Activated effector memory CD4-positive, alpha-beta T cell treated with Interleukin-2 at 50 U/mL for 16 hours (primary cell): ENCODE measurements around the gene NES.
"Not testable (repeated sequence)": the region's sequence is repeated elsewhere in the genome, so short reads cannot be mapped to it uniquely, and the experiment has no call there.

Experiments
- DNase-seq: peaks from one replicate; pipeline ENCODE4 v3.0.0-alpha.2; 2020

Gene NES

DNA sequence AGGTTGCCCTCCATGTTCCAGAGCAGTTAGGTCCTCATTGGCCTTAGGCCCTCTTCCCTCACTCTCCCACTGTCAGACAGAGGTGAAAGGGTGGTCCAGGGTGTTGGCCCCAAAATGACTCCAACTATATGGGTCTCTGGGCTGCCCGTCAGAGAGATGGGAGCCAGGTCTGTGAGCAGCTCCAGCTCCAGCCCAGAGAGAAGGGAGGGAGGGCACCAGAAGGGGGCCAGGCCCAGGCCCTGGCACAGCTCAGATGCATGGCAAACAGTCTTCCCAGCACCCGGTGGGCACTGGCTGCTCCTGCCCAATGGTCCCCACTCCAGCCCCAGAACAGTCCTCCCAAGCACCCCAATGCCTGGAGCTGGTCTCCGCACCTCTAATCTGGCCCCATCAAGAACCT is 33.1 kb downstream of the NES start:
- DNase-seq: no peak

DNA sequence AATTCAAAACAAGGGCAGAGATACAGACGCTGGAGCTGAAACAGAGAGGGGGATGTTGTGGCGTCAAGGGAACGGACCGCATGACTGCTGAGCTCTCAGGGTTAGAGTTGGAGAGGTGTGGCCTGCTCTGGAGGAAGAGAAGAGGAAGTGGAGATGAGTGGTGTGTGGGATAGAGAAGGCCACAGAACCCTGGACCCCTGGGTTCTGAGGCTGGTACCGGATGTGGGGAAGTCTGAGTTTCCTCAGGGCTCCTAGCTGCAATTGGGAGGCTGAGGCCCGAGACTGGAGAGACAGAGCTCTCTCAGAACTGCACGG is 33.5 kb downstream of the NES start:
- no peak for DNase-seq

- no peak for DNase-seq
Observed at GRCh38 chr1:156643049-156643777, 34.0 kb downstream of the NES start.

DNA sequence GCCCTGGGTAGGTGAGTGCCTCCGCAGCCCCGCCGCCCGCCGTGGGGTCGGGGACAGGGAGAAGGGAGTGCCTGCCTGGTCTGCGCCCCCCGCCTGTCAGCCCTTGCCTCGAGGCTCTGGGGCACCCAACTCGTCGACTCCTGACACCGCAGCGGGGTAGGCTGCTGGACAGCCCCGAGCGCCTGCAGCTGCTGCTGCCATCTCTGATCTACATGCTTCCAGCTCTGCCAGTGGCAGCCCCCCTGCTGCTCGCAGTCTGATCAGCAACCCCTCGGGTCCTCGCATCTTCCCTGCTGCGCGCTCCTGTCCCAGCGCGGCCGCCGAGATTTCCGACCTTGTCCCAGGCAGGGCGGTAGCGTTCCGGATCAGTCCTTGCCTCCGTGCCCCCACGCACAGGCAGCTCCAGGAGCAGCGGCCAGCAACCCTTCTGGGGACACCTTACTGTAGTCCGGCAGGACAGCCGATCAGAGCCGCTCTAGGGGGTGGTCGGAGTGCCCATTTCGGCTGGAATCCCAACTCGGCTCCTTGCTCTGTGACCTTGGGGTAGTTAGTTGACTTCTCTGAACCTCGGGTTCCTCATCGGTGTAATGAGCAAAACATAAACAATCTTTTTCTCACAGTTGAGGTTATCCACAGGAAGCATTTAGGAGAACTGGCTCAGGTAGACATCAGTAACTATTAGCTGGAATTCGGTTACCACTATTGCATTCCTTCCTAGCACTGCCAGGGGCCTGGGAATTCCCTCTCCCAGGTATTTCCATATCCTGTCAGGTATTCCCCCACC is 34.8 kb downstream of the NES start:
- no peak for DNase-seq

- DNase-seq: no peak
Observed at GRCh38 chr1:156641761-156642264, 35.4 kb downstream of the NES start, which contains the start of gene BCAN. Gene BCAN (plus strand): TSS chr1:156642117. CDS start chr1:156646055, 3,938 bp downstream.

- DNase-seq: no peak
Observed at GRCh38 chr1:156640842-156641706, 36.1 kb downstream of the NES start.

GRCh38 chr1:156639601-156640101 is 37.6 kb downstream of the NES start:
- no peak for DNase-seq

- no peak for DNase-seq
Observed at GRCh38 chr1:156638189-156638985, 38.8 kb downstream of the NES start.

GRCh38 chr1:156632355-156632754 is 44.9 kb downstream of the NES start:
- DNase-seq: no peak

DNA sequence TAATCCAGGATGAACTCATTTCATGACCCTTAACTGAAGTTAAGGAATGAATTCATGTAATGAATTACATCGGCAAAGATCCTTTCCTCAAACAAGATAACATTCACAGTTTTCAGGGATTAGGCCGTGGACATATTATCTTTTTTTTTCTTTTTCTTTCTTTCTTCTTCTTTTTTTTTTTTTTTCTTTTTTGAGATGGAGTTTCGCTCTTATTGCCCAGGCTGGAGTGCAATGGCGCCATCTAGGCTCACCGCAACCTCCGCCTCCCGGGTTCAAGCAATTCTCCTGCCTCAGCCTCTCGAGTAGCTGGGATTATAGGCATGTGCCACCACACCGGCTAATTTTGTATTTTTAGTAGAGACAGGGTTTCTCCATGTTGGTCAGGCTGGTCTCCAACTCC is 46.1 kb downstream of the NES start:
- not testable (repeated sequence) for DNase-seq

DNA sequence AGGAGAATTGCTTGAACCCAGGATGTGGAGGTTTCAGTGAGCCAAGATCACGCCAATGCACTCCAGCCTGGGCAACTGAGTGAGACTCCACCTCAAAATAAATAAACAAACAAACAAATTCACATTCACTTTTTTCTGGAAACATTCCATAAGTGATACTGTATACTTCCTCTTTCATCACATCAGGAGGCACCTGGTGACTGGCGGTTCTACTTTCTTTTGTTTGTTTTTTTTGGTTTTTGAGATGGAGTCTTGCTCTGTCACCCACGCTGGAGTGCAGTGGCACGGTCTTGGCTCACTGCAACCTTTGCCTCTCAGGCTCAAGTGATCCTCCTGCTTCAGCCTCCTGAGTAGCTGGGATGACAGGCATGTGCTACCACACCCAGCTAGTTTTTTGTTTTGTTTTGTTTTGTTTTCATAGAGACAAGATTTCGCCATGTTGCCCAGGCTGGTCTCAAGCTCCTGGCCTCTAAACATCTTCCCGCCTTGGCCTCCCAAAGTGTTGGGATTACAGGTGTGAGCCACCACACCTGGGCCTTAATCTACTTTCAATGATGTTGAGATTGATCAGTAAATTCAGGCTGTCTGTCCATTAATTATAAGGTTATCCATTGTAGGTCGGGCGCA is 47.3 kb downstream of the NES start:
- DNase-seq: no peak

DNA sequence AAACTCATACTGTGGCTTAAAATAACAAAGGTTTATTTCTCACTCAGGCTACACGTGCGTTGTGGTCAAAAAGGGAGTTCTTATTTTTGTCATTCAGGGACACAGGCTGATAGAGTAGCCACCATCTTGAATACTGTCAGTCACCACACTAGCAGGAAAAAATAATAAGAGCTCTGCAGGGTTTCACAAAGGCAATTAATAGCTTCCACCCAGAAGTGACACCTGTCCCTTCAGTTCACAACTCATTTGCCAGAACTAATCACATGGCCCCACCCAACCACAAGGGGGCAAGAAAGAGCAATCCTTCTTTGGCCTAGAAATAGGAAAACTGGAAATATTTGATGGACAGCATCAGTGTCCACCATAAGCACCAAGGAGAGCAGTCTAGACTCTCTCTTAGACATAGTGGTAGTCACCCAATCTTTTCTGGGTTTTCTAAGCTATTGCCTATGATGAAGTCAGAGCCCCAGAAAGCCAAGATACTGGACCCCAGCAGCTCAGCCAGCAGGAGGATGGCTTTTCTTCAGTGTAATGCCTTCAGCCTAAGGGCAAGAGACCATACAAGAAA is 49.8 kb downstream of the NES start:
- DNase-seq: no peak

DNA sequence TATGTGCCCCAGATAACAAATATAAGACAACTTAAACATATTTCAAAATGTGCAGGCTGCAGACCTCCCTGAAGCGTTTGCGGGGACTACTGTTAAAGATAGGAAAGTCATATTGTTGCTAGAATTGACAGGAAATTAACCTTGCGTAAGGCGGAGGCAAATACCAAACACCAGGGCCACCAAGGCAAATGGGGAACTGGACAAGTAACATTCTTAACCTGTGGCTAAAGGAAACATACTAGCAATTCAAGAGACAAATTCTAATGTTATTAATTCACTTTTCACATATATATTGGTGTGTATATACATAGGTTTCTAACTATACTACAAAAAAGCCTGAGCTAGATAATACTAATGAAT is 51.1 kb downstream of the NES start:
- no peak for DNase-seq

- peak; percentile 41 for DNase-seq
Observed at GRCh38 chr1:156625436-156626078, 51.6 kb downstream of the NES start.

GRCh38 chr1:156624814-156625435 is 52.3 kb downstream of the NES start:
- DNase-seq: no peak

DNA sequence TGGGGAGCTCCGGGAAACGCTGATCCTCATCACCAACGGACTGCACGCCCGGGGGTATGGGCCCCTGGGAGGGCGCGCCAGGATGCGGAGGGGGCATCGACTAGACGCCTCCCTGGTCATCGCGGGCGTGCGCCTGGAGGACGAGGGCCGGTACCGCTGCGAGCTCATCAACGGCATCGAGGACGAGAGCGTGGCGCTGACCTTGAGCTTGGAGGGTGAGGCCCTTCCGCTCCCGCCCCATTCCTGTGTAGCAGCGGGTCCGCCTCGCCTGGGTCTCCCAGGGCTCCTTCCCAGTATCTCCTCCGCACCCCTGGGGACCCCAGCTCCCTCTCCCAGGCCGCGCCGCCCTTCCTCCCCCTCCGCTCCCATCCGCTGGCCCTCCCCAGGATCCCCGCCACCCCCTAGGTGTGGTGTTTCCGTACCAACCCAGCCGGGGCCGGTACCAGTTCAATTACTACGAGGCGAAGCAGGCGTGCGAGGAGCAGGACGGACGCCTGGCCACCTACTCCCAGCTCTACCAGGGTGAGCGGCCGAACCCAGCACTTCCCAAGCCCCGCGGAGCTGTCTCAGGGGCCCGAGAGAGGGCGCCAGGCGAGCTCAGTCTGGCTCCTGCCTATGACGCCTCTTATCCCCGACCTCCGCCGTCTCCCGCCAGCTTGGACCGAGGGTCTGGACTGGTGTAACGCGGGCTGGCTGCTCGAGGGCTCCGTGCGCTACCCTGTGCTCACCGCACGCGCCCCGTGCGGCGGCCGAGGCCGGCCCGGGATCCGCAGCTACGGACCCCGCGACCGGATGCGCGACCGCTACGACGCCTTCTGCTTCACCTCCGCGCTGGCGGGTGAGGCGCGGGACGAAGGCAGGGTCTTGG is 53.0 kb downstream of the NES start:
- no peak for DNase-seq

- no peak for DNase-seq
Observed at GRCh38 chr1:156622581-156623297, 54.5 kb downstream of the NES start.

- DNase-seq: no peak
Observed at GRCh38 chr1:156619582-156619955, 57.6 kb downstream of the NES start.
